Kasumi-1 (cell line): ENCODE results near the gene DCK.
"Not testable (repeated sequence)": the region's sequence is repeated elsewhere in the genome, so short reads cannot be mapped to it uniquely, and the experiment has no call there.

Experiments
- DNase-seq, 2 experiments: peaks; one replicate each; lab custom pipeline; 2025; lab: John Stamatoyannopoulos, UW

Gene DCK

GRCh38 chr4:70993181-70994068 lies at the start of gene DCK:
Gene DCK (plus strand): TSS chr4:70993649. CDS start chr4:70993836, 187 bp downstream.
- peak; percentile 79 to 86 for DNase-seq

GRCh38 chr4:70945046-70945445 lies 48.4 kb upstream of the DCK start:
- peak; percentile 95 to 97 for DNase-seq

GRCh38 chr4:70945452-70946055 lies 47.9 kb upstream of the DCK start:
- DNase-seq, result no peak

- no peak for DNase-seq
Observed at GRCh38 chr4:70946939-70947338, 46.5 kb upstream of the DCK start.

GRCh38 chr4:70948665-70949260 lies 44.7 kb upstream of the DCK start:
- DNase-seq, result peak; percentile 41 to 51

- DNase-seq, result no peak
Observed at GRCh38 chr4:70954032-70954431, 39.4 kb upstream of the DCK start.

GRCh38 chr4:70956549-70957210 lies 36.8 kb upstream of the DCK start:
- DNase-seq, result no peak

- no peak for DNase-seq
Observed at GRCh38 chr4:70958681-70959080, 34.8 kb upstream of the DCK start.

- DNase-seq, result no peak
Observed at GRCh38 chr4:70969076-70969475, 24.4 kb upstream of the DCK start.

- DNase-seq, result no peak
Observed at GRCh38 chr4:70976252-70976651, 17.2 kb upstream of the DCK start.

- DNase-seq, result peak; percentile 88 to 89
Observed at GRCh38 chr4:70979445-70980008, 13.9 kb upstream of the DCK start.

GRCh38 chr4:70980196-70980595 lies 13.3 kb upstream of the DCK start:
- DNase-seq, result no peak

GRCh38 chr4:70984106-70984505 lies 9.3 kb upstream of the DCK start:
- DNase-seq, result no peak

- no peak for DNase-seq
Observed at GRCh38 chr4:70984589-70984988, 8.9 kb upstream of the DCK start.

GRCh38 chr4:70991596-70991995 lies 1.9 kb upstream of the DCK start:
- no peak for DNase-seq

GRCh38 chr4:70992391-70992881 lies 1.0 kb upstream of the DCK start:
- DNase-seq, result no peak

GRCh38 chr4:70994069-70994366 lies 569 bp downstream of the DCK start:
- DNase-seq, result peak in 1 of 2 experiments; percentile 25

GRCh38 chr4:70994387-70995099 lies 1.1 kb downstream of the DCK start:
- DNase-seq, result peak; percentile 78 to 80

- DNase-seq, result peak; percentile 22 to 28
Observed at GRCh38 chr4:70996018-70996360, 2.5 kb downstream of the DCK start.

- DNase-seq, result peak; percentile 9 to 10
Observed at GRCh38 chr4:70997036-70997435, 3.6 kb downstream of the DCK start.

GRCh38 chr4:70997546-70997945 lies 4.1 kb downstream of the DCK start:
- peak in 1 of 2 experiments; percentile 7 for DNase-seq

- DNase-seq, result not testable (repeated sequence)
Observed at GRCh38 chr4:70999639-71000038, 6.2 kb downstream of the DCK start.
